K562 (cell line): ENCODE results near the gene MYBL2. TPM values are rescaled to one million over a fixed set of nuclear protein-coding genes. Genes with fewer than 3 reads are reported as not detected.

ENCODE experiments used
- CTCF ChIP-seq, 3 experiments: IDR thresholded peaks in 2 of 3; conservative IDR thresholded peaks in 1 of 3; 2 replicates each; pipeline ENCODE4 v1.5.1; 2011 to 2012; ENCODE audit warnings: low read length in 3 of 3, mild to moderate bottlenecking in 3 of 3, control low read depth in 2 of 3, improper control_type of control experiment in 1 of 3, inconsistent platforms in 1 of 3, low read depth in 1 of 3, mixed read lengths in 1 of 3, moderate library complexity in 1 of 3; ENCODE audit not compliant: insufficient read depth in 2 of 3
- CTCFL ChIP-seq: IDR thresholded peaks from 2 replicates; pipeline ENCODE4 v1.6.1; 2011; ENCODE audit warnings: borderline replicate concordance, low read depth, mild to moderate bottlenecking, moderate library complexity, low read length; ENCODE audit not compliant: insufficient read depth, poor library complexity, severe bottlenecking
- LARP7 ChIP-seq: fragments of 450-650 bp; IDR thresholded peaks from 2 replicates; pipeline ENCODE4 v1.6.1; 2016
- polyA plus RNA-seq, 8 experiments: library from polyadenylated mRNA; depleted of rRNA in 4 of 8; stranded (reverse) in 5 of 8; unstranded in 3 of 8; fragments of >200 nt; fragmentation: Nextera tagmentation in 2 of 8; fragmentation: Illumina TruSeq in 1 of 8; extraction: Ambion mirVana in 2 of 8; extraction: Trizol in 1 of 8; gene quantifications; 2 replicates each; pipeline versions ENCODE4 v1.2.1 to v1.2.3, GENCODE V29; 2011 to 2014; ENCODE audit warnings: inconsistent platforms in 1 of 8, missing spikeins in 1 of 8
- total RNA-seq, 7 experiments: library from RNA; depleted of rRNA in 6 of 7; stranded (reverse); fragments of >200 nt in 6 of 7; fragmentation: Illumina TruSeq in 2 of 7; extraction: Trizol in 2 of 7; gene quantifications; 2 replicates each; pipeline versions ENCODE4 v1.2.1 to v1.2.3, GENCODE V29; 2011 to 2021; ENCODE audit warnings: low replicate concordance in 1 of 7

Gene MYBL2
- total and polyA plus RNA-seq, 9 of the 15 experiments (the other 6 are each of a cell fraction or from before 2014, with no cell fraction given), result 4.4 to 169 (median 52.5) TPM

- TF ChIP-seq CTCF (IDR thresholded peaks at IDR 0.05 in 2 of 3, conservative IDR thresholded peaks at IDR 0.05 in 1 of 3; ENCODE audit: insufficient read depth in 2 of 3, low read depth in 1 of 3, low read length in 3 of 3) (peak; percentile 5 to 40 (median 37); a peak in 4 of 6 replicates), CTCFL (peak; percentile 51), LARP7 (0 out of 2 replicates have a peak, but pooled peaks have one; percentile 25)
Observed at GRCh38 chr20:43658069-43658722, 8.7 kb upstream of the MYBL2 start (continued).
